ENCODE results near the gene ERBB2.

DNA sequence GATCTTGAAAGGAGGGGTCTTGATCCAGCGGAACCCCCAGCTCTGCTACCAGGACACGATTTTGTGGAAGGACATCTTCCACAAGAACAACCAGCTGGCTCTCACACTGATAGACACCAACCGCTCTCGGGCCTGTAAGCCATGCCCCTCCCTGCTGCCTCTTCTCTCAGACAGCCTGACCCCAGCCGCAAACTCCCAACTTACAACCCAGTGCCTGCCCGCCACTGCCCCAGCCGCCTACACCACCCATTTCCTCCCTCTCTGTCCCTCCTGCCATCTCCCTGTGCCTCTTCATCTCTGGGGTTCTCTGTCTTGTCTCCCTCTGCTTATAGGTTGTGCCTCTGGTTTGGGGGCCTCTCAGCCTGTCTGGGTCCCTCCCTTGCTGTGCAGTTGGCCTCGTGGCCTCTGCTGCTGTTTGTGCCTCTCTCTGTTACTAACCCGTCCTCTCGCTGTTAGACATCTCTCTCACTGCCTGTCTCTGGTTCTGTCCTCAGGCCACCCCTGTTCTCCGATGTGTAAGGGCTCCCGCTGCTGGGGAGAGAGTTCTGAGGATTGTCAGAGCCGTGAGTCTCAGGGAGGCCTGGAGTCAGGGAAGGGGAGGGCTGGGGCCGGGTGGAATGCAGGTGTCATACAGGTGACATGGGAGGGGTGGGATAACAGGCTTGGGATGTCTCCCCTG is 9.6 kb downstream of the ERBB2 start:
- TF ChIP-seq, protein P1, sequence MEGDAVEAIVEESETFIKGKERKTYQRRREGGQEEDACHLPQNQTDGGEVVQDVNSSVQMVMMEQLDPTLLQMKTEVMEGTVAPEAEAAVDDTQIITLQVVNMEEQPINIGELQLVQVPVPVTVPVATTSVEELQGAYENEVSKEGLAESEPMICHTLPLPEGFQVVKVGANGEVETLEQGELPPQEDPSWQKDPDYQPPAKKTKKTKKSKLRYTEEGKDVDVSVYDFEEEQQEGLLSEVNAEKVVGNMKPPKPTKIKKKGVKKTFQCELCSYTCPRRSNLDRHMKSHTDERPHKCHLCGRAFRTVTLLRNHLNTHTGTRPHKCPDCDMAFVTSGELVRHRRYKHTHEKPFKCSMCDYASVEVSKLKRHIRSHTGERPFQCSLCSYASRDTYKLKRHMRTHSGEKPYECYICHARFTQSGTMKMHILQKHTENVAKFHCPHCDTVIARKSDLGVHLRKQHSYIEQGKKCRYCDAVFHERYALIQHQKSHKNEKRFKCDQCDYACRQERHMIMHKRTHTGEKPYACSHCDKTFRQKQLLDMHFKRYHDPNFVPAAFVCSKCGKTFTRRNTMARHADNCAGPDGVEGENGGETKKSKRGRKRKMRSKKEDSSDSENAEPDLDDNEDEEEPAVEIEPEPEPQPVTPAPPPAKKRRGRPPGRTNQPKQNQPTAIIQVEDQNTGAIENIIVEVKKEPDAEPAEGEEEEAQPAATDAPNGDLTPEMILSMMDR (IDR thresholded peaks at IDR 0.05): no peak
- no peak for TF ChIP-seq POLR2AphosphoS5 (IDR thresholded peaks at IDR 0.05)
- TF ChIP-seq POLR2A (IDR thresholded peaks at IDR 0.05): no peak

Measured in upper lobe of left lung (tissue), 4 donors.